Erythroblast (primary cell): ENCODE measurements around the gene SERGEF.

ENCODE experiments used
- GATA1 ChIP-seq: IDR thresholded peaks from 2 replicates; pipeline ENCODE4 v1.6.1; 2011; ENCODE audit warnings: low read depth, mild to moderate bottlenecking, control low read depth, low read length, moderate library complexity
- POLR2A ChIP-seq: IDR thresholded peaks from 2 replicates; pipeline ENCODE4 v1.6.1; 2011; ENCODE audit warnings: mild to moderate bottlenecking, low read length

DNA sequence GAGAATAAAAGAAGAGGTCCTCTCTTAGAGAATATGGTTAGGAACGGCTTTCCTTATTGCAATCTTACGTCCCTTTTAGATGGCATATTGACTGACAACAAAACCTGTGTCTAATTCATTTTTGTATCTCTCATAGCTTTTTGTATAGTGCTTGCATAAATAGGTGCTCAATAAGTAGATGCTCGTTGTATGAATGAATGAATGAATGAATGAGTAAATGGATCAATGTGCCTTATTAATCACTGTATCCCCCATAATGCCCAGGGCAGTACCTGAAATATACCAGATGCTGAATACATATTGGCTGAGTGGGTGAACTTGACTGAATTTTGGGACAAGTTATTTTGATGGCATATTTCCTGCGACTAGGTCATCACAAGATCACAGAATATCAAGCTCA, 97.9 kb downstream of the SERGEF start:
- no peak for TF ChIP-seq POLR2A
- TF ChIP-seq GATA1 = no peak
